ENCODE results near the gene AGAP1. TPM values are rescaled to one million over a fixed set of nuclear protein-coding genes. Genes with fewer than 3 reads are reported as not detected.

Gene AGAP1
- total RNA-seq, 2 experiments from 2014 or later, result not detected

- intact Hi-C loops (cut with micrococcal nuclease; ENCODE audit: unreplicated experiment), result no loop called here
- no peaks in the 10 kb centered on the region for H3K9me2 ChIP-seq (ENCODE audit: insufficient read depth, low read length)
- no peaks in the 10 kb centered on the region for H4K20me1 ChIP-seq (ENCODE audit: insufficient read depth, low read length)
- no peak overlapping the region for H3K4me2 ChIP-seq (ENCODE audit: low read length)
- H3K27ac ChIP-seq (ENCODE audit: low read depth, low read length, poor library complexity, severe bottlenecking), result no peak overlapping the region
- H3K79me2 ChIP-seq (ENCODE audit: insufficient read depth, low read depth, low read length), result no peaks in the 10 kb centered on the region
- TF ChIP-seq EZH2phosphoT487 (IDR thresholded peaks at IDR 0.05; ENCODE audit: borderline replicate concordance, low read depth, low read length) (no peak), CTCF (conservative IDR thresholded peaks at IDR 0.05; ENCODE audit: low read length) (no peak)
- H3K4me3 ChIP-seq (ENCODE audit: low read depth, low read length, poor library complexity, severe bottlenecking), result no peak overlapping the region
- CTCF ChIA-PET (ENCODE audit: unreplicated experiment), result no interaction called here
- H2AFZ ChIP-seq (ENCODE audit: low read length), result no peak overlapping the region
- H3K9me3 ChIP-seq (ENCODE audit: low read length), result no peaks in the 10 kb centered on the region
- POLR2A ChIA-PET, result no interaction called here
- H3K4me1 ChIP-seq (ENCODE audit: insufficient read depth, low read length, poor library complexity, severe bottlenecking), result no peaks in the 10 kb centered on the region
- no peak for DNase-seq (ENCODE audit: low spot score)
- no TSS peak for BruUV-seq (replicated peaks)
- no peaks in the 10 kb centered on the region for H3K36me3 ChIP-seq (ENCODE audit: insufficient read depth, low read length)
These were observed 117.9 kb downstream of the AGAP1 start for GRCh38 chr2:235611756-235612155.

GRCh38 chr2:235612181-235612950 lies 118.5 kb downstream of the AGAP1 start:
- no TSS peak for BruUV-seq (replicated peaks)
- Histone ChIP-seq H2AFZ (ENCODE audit: low read length) (no peak overlapping the region), H3K79me2 (ENCODE audit: insufficient read depth, low read depth, low read length) (no peaks in the 10 kb centered on the region), H3K27ac (ENCODE audit: low read depth, low read length, poor library complexity, severe bottlenecking) (no peak overlapping the region), H4K20me1 (ENCODE audit: insufficient read depth, low read length) (no peaks in the 10 kb centered on the region), H3K4me2 (ENCODE audit: low read length) (no peak overlapping the region), H3K4me1 (ENCODE audit: insufficient read depth, low read length, poor library complexity, severe bottlenecking) (no peaks in the 10 kb centered on the region), H3K4me3 (ENCODE audit: low read depth, low read length, poor library complexity, severe bottlenecking) (no peak overlapping the region), H3K36me3 (ENCODE audit: insufficient read depth, low read length) (no peaks in the 10 kb centered on the region), H3K9me3 (ENCODE audit: low read length) (no peaks in the 10 kb centered on the region), H3K9me2 (ENCODE audit: insufficient read depth, low read length) (no peaks in the 10 kb centered on the region)
- ChIA-PET POLR2A (no interaction called here), CTCF (ENCODE audit: unreplicated experiment) (no interaction called here)
- intact Hi-C loops (cut with micrococcal nuclease; ENCODE audit: unreplicated experiment), result no loop called here
- no peak for TF ChIP-seq CTCF (conservative IDR thresholded peaks at IDR 0.05; ENCODE audit: low read length)
- TF ChIP-seq EZH2phosphoT487 (IDR thresholded peaks at IDR 0.05; ENCODE audit: borderline replicate concordance, low read depth, low read length), result no peak
- no peak for DNase-seq (ENCODE audit: low spot score)

- no peaks in the 10 kb centered on the region for H4K20me1 ChIP-seq (ENCODE audit: insufficient read depth, low read length)
- ChIA-PET CTCF (ENCODE audit: unreplicated experiment) (no interaction called here), POLR2A (no interaction called here)
- BruUV-seq (replicated peaks), result no TSS peak
- no peaks in the 10 kb centered on the region for H3K9me2 ChIP-seq (ENCODE audit: insufficient read depth, low read length)
- DNase-seq (ENCODE audit: low spot score), result no peak
- H3K27ac ChIP-seq (ENCODE audit: low read depth, low read length, poor library complexity, severe bottlenecking), result no peak overlapping the region
- no peak for TF ChIP-seq EZH2phosphoT487 (IDR thresholded peaks at IDR 0.05; ENCODE audit: borderline replicate concordance, low read depth, low read length)
- TF ChIP-seq CTCF (conservative IDR thresholded peaks at IDR 0.05; ENCODE audit: low read length), result no peak
- no peaks in the 10 kb centered on the region for H3K9me3 ChIP-seq (ENCODE audit: low read length)
- H3K4me2 ChIP-seq (ENCODE audit: low read length), result no peak overlapping the region
- no peak overlapping the region for H3K4me3 ChIP-seq (ENCODE audit: low read depth, low read length, poor library complexity, severe bottlenecking)
- no peaks in the 10 kb centered on the region for H3K79me2 ChIP-seq (ENCODE audit: insufficient read depth, low read depth, low read length)
- intact Hi-C loops (cut with micrococcal nuclease; ENCODE audit: unreplicated experiment), result no loop called here
- no peaks in the 10 kb centered on the region for H3K36me3 ChIP-seq (ENCODE audit: insufficient read depth, low read length)
- no peak overlapping the region for H2AFZ ChIP-seq (ENCODE audit: low read length)
- no peaks in the 10 kb centered on the region for H3K4me1 ChIP-seq (ENCODE audit: insufficient read depth, low read length, poor library complexity, severe bottlenecking)
These were observed 119.8 kb downstream of the AGAP1 start for GRCh38 chr2:235613649-235614048.

All from OCI-LY7 (cell line).